HCT116 (cell line): Measurements from ENCODE around the gene ACOT7. TPM values are rescaled to one million over a fixed set of nuclear protein-coding genes. Genes with fewer than 3 reads are reported as not detected.

Experiments
- ATAC-seq: fragments of 200-7000 bp; cut with Tn5 transposase; 2 replicates; pipeline ENCODE4 v1.9.1; 2020; ENCODE audit warnings: mild to moderate bottlenecking, moderate library complexity
- BruUV-seq: library from RNA; stranded (reverse); fragments of 400-500 nt; replicated peaks from 2 replicates; lab custom pipeline; 2021; lab: Mats Ljungman, UMichigan
- CTCF ChIA-PET: fragments of 300-600 bp; sonication (Branson Sonifier 250); formaldehyde crosslinking; loops from one replicate; lab custom pipeline; 2021; ENCODE audit warnings: antibody characterized with exemption; lab: Charles Lee
- POLR2A ChIA-PET: fragments of 300-600, 350-600 bp; sonication (Branson Sonifier 250); formaldehyde crosslinking; loops from one replicate; lab custom pipeline; 2021; ENCODE audit warnings: antibody characterized with exemption; lab: Charles Lee
- RAD21 ChIA-PET, 2 experiments: fragments of 300-600 bp; sonication (Branson Sonifier 250); formaldehyde crosslinking; loops; one replicate each; lab custom pipeline; 2023; ENCODE audit warnings: low total read pairs in 2 of 2; ENCODE audit not compliant: uncharacterized antibody in 2 of 2, unreplicated experiment in 2 of 2, low non-redundant PET in 1 of 2; lab: Charles Lee
- DNase-seq: peaks from one replicate; pipeline ENCODE4 v3.0.0-alpha.2; 2010; ENCODE audit warnings: low read depth, low spot score
- H2AFZ ChIP-seq: fragments of 200-600 bp; shearing (Covaris generic), sonication (generic); 2 replicates; pipeline ENCODE4 v1.6.1; 2017; ENCODE audit warnings: low read depth, mixed run types, mixed read lengths, antibody characterized with exemption, low read length; ENCODE audit not compliant: poor library complexity, severe bottlenecking
- H3K27ac ChIP-seq: 2 replicates; pipeline ENCODE4 v1.5.1; 2012; ENCODE audit warnings: low read depth, low read length
- H3K27me3 ChIP-seq: fragments of 200-600 bp; sonication (generic); 2 replicates; pipeline ENCODE4 v1.6.1; 2016; ENCODE audit warnings: mixed run types, low read length, mixed read lengths; ENCODE audit not compliant: insufficient read depth
- H3K36me3 ChIP-seq, 2 experiments: fragments of 200-500 bp in 1 of 2; fragments of 200-600 bp in 1 of 2; sonication (Bioruptor generic) in 1 of 2; sonication (generic) in 1 of 2; 2 replicates each; pipeline versions ENCODE4 v1.5.1 to v1.6.1; 2014 to 2016; ENCODE audit warnings: low read length in 2 of 2, inconsistent platforms in 1 of 2, mixed read lengths in 1 of 2, mixed run types in 1 of 2; ENCODE audit not compliant: insufficient read depth in 2 of 2, control insufficient read depth in 1 of 2
- H3K4me1 ChIP-seq, 2 experiments: fragments of 200-600 bp in 1 of 2; sonication (generic) in 1 of 2; 2 replicates each; pipeline versions ENCODE4 v1.5.1 to v1.6.1; 2012 to 2017; ENCODE audit warnings: low read length in 2 of 2, inconsistent platforms in 1 of 2, mild to moderate bottlenecking in 1 of 2, mixed read lengths in 1 of 2, mixed run types in 1 of 2, moderate library complexity in 1 of 2; ENCODE audit not compliant: insufficient read depth in 2 of 2, control insufficient read depth in 1 of 2
- H3K4me2 ChIP-seq: fragments of 200-600 bp; sonication (generic); 2 replicates; pipeline ENCODE4 v1.6.1; 2017; ENCODE audit warnings: mixed run types, low read length, mixed read lengths
- H3K4me3 ChIP-seq, 2 experiments: fragments of 200-600 bp in 1 of 2; sonication (generic) in 1 of 2; replicated peaks in 1 of 2; 2 replicates each; pipeline ENCODE4 v1.5.1; 2011 to 2016; ENCODE audit warnings: low read length in 2 of 2, control low read depth in 1 of 2, low read depth in 1 of 2, mild to moderate bottlenecking in 1 of 2, mixed read lengths in 1 of 2, mixed run types in 1 of 2
- H3K79me2 ChIP-seq: fragments of 200-600 bp; sonication (generic); 2 replicates; pipeline ENCODE4 v1.6.1; 2017; ENCODE audit warnings: mild to moderate bottlenecking, mixed run types, low read length, moderate library complexity, mixed read lengths; ENCODE audit not compliant: insufficient read depth
- H3K9ac ChIP-seq: fragments of 200-600 bp; sonication (generic); 2 replicates; pipeline ENCODE4 v1.6.1; 2016; ENCODE audit warnings: low read length, mixed read lengths
- H3K9me2 ChIP-seq: fragments of 200-600 bp; sonication (generic), shearing (Covaris generic); 2 replicates; pipeline ENCODE4 v1.6.1; 2017; ENCODE audit warnings: mixed run types, mild to moderate bottlenecking, moderate library complexity; ENCODE audit not compliant: insufficient read depth
- H3K9me3 ChIP-seq, 2 experiments: fragments of 200-500 bp in 1 of 2; fragments of 200-600 bp in 1 of 2; sonication (Bioruptor generic) in 1 of 2; sonication (generic) in 1 of 2; 2 replicates each; pipeline ENCODE4 v1.6.1; 2014 to 2017; ENCODE audit warnings: low read length in 2 of 2, mixed read lengths in 2 of 2, inconsistent platforms in 1 of 2, low read depth in 1 of 2, mild to moderate bottlenecking in 1 of 2, mixed run types in 1 of 2, moderate library complexity in 1 of 2; ENCODE audit not compliant: control insufficient read depth in 1 of 2, insufficient read depth in 1 of 2
- H4K20me1 ChIP-seq: fragments of 200-600 bp; sonication (generic), shearing (Covaris generic); 2 replicates; pipeline ENCODE4 v1.6.1; 2017; ENCODE audit warnings: mixed run types, mild to moderate bottlenecking, moderate library complexity; ENCODE audit not compliant: insufficient read depth
- EGR1 ChIP-seq: IDR thresholded peaks from 2 replicates; pipeline ENCODE4 v1.6.1; 2012; ENCODE audit warnings: low read depth
- EZH2phosphoT487 ChIP-seq: fragments of 200-600 bp; IDR thresholded peaks from 2 replicates; pipeline ENCODE4 v1.6.1; 2018; ENCODE audit warnings: antibody characterized with exemption, borderline replicate concordance
- FOSL1 ChIP-seq: IDR thresholded peaks from 2 replicates; pipeline ENCODE4 v1.6.1; 2012; ENCODE audit warnings: low read depth
- JUND ChIP-seq: IDR thresholded peaks from 2 replicates; pipeline ENCODE4 v1.6.1; 2012
- POLR2A ChIP-seq: IDR thresholded peaks from 2 replicates; pipeline ENCODE4 v1.7.0; 2011; ENCODE audit warnings: borderline replicate concordance; ENCODE audit not compliant: insufficient read depth, insufficient read length; ENCODE audit errors: extremely low read depth
- RAD21 ChIP-seq: IDR thresholded peaks from 2 replicates; pipeline ENCODE4 v1.6.1; 2012; ENCODE audit warnings: low read depth, mild to moderate bottlenecking
- SRF ChIP-seq: IDR thresholded peaks from 2 replicates; pipeline ENCODE4 v1.6.1; 2012; ENCODE audit warnings: low read depth
- TCF7L2 ChIP-seq: IDR thresholded peaks from 2 replicates; pipeline ENCODE4 v1.7.0; 2011; ENCODE audit warnings: borderline replicate concordance, inconsistent platforms; ENCODE audit not compliant: insufficient read depth, insufficient read length; ENCODE audit errors: extremely low read depth
- YY1 ChIP-seq: IDR thresholded peaks from 2 replicates; pipeline ENCODE4 v1.6.1; 2011; ENCODE audit warnings: low read length, low read depth, moderate library complexity, mild to moderate bottlenecking; ENCODE audit not compliant: insufficient replicate concordance; ENCODE audit errors: extremely low read depth
- ZBTB33 ChIP-seq: IDR thresholded peaks from 2 replicates; pipeline ENCODE4 v1.6.1; 2011; ENCODE audit warnings: mild to moderate bottlenecking, low read length, moderate library complexity; ENCODE audit not compliant: insufficient replicate concordance; ENCODE audit errors: extremely low read depth
- ZFX ChIP-seq: fragments of 450-650 bp; IDR thresholded peaks from 2 replicates; pipeline ENCODE4 v1.6.1; 2017
- intact Hi-C: fragments of 100-400 bp; cut with micrococcal nuclease; formaldehyde crosslinking; loops from 2 replicates; pipeline ENCODE4 v1.10.0; 2022
- total RNA-seq: library from RNA; stranded (reverse); gene quantifications from one replicate; pipeline ENCODE4 v1.2.1, GENCODE V29; 2021; ENCODE audit not compliant: unreplicated experiment
- TF ChIP-seq, protein P1 (sequence below), 3 experiments: fragments of 200-600 bp in 1 of 3; sonication (generic) in 1 of 3; IDR thresholded peaks in 2 of 3; conservative IDR thresholded peaks in 1 of 3; 2 replicates each; pipeline ENCODE4 v1.5.1; 2012 to 2017; ENCODE audit warnings: low read depth in 2 of 3, low read length in 2 of 3, antibody characterized with exemption in 1 of 3, borderline replicate concordance in 1 of 3, control low read depth in 1 of 3, mild to moderate bottlenecking in 1 of 3, mixed read lengths in 1 of 3, mixed run types in 1 of 3, moderate library complexity in 1 of 3; ENCODE audit not compliant: insufficient read depth in 1 of 3
- TF ChIP-seq, protein P2 (sequence below): IDR thresholded peaks from 2 replicates; pipeline ENCODE4 v1.6.1; 2012

ACOT7 gene
- total RNA-seq, 1 experiment from 2014 or later = 162 TPM

DNA sequence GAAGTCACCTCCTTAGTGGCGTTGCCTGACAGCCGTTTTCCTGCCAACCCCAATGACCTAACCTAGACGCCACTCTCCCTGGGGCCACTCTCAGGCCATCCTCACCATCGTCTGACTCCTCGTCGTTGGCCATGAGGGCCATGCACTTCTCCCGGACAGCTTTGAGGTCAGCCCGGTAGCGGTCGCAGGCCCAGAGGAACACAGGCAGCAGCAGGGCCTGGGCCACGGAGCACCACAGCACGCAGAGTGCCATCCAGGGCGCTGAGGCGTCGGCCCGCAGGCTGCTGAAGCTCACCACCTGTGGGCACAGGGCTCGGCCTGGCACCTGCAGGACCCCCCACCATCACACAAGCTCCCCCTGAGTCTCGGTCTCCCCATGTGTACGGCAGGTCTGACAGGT lies 142.3 kb downstream of the ACOT7 start:
- no peaks in the 10 kb centered on the region for H3K9me2 ChIP-seq
- CTCF ChIA-PET = no interaction called here
- H3K27ac ChIP-seq = no peak overlapping the region
- no peak overlapping the region for H2AFZ ChIP-seq
- intact Hi-C loops = no loop called here
- no TSS peak for BruUV-seq
- DNase-seq (no peak), ATAC-seq (no peak)
- POLR2A ChIA-PET = no interaction called here
- RAD21 ChIA-PET = no interaction called here
- H3K36me3 ChIP-seq = no peaks in the 10 kb centered on the region
- H3K9me3 ChIP-seq = no peaks in the 10 kb centered on the region
- H3K4me2 ChIP-seq = no peak overlapping the region
- no peaks in the 10 kb centered on the region for H4K20me1 ChIP-seq
- no peak for TF ChIP-seq RAD21
- no peak for TF ChIP-seq YY1
- no peak overlapping the region for H3K4me3 ChIP-seq
- H3K27me3 ChIP-seq = no peaks in the 10 kb centered on the region
- H3K4me1 ChIP-seq = peaks cover 15 to 22% of the 10 kb centered on the region in 2 experiments; a peak in 3 of 4 replicates
- no peak overlapping the region for H3K9ac ChIP-seq
- no peaks in the 10 kb centered on the region for H3K79me2 ChIP-seq

DNA sequence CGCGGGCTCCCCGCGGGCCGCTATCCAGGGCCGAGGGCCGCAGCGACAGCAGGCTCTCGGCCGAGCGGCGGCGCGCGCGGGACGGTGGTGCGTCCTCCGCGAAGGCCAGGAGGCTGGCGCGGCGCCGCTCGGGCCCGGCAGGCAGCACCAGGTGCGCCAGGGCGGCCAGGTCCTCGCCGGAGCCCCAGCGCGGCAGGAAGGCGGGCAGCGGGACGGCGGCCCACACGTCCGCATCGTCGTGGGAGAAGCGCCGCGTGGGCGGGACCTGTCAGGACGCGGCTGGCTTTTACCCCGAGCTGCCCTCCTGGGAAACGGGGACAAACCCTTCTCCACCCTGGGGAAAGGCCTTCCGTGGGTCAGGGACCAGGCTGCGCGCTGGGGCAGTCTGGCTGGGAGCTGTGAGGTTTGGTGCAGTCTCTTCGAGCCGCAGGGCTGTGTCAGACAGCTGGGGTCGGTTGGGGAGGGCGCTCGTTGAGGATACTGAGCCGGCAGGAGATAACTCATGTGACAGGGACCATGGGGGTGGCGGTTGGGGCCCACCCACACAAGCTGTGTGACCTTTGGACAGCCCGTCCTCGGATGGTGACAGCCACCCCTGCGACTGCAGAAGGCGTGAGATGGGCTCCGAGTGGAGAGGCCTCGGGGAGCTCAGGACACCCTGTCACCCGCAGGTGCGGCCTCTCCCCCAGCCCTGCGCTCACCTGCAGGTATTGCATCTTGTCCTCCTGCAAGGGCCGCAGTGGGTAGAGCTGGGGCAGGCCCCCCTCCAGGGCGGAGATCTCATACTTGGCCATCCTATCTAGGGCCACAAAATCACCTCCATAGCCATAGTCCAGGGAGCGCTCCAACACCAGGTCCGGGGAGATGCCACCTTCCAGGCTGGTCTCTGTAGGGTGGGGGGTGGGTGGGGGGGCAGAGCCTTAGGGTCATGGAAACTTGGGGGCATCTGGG lies 143.6 kb downstream of the ACOT7 start:
- no peak for DNase-seq
- H3K79me2 ChIP-seq = no peaks in the 10 kb centered on the region
- ChIA-PET CTCF (interaction anchor here (0.7 to 1.5 kb wide), 3 partner anchors 9 to 173 kb away, joined by 3 to 5 read pairs (median 4); partner anchors contain the start of gene ACOT7), RAD21 (no interaction called here), POLR2A (no interaction called here)
- H3K9ac ChIP-seq = no peak overlapping the region
- no peaks in the 10 kb centered on the region for H4K20me1 ChIP-seq
- H3K9me3 ChIP-seq = no peaks in the 10 kb centered on the region
- ATAC-seq = no peak
- peak overlapping the region; percentile 55 for H3K4me2 ChIP-seq
- H3K9me2 ChIP-seq = no peaks in the 10 kb centered on the region
- intact Hi-C loops = loop anchor here (5.0 kb wide), 1 partner anchor 957 kb away; no protein-coding TSS in a partner anchor
- no peaks in the 10 kb centered on the region for H3K27me3 ChIP-seq
- H3K4me1 ChIP-seq = peaks cover 17 to 34% of the 10 kb centered on the region in 2 experiments; a peak in 3 of 4 replicates
- no TSS peak for BruUV-seq
- no peak overlapping the region; the same call in 1 of the 2 replicates for H3K27ac ChIP-seq
- H3K4me3 ChIP-seq = peak overlapping the region; percentile 17 to 23; a peak in 2 of 4 replicates
- no peak overlapping the region for H2AFZ ChIP-seq
- H3K36me3 ChIP-seq = no peaks in the 10 kb centered on the region
- TF ChIP-seq FOSL1 (no peak), JUND (no peak), EZH2phosphoT487 (no peak), POLR2A (no peak), ZFX (no peak), EGR1 (no peak), TCF7L2 (no peak), RAD21 (no peak), ZBTB33 (no peak), YY1 (no peak), SRF (no peak)
- TF ChIP-seq, protein P1, sequence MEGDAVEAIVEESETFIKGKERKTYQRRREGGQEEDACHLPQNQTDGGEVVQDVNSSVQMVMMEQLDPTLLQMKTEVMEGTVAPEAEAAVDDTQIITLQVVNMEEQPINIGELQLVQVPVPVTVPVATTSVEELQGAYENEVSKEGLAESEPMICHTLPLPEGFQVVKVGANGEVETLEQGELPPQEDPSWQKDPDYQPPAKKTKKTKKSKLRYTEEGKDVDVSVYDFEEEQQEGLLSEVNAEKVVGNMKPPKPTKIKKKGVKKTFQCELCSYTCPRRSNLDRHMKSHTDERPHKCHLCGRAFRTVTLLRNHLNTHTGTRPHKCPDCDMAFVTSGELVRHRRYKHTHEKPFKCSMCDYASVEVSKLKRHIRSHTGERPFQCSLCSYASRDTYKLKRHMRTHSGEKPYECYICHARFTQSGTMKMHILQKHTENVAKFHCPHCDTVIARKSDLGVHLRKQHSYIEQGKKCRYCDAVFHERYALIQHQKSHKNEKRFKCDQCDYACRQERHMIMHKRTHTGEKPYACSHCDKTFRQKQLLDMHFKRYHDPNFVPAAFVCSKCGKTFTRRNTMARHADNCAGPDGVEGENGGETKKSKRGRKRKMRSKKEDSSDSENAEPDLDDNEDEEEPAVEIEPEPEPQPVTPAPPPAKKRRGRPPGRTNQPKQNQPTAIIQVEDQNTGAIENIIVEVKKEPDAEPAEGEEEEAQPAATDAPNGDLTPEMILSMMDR (IDR thresholded peaks at IDR 0.05 in 2 of 3, conservative IDR thresholded peaks at IDR 0.05 in 1 of 3; ENCODE audit: borderline replicate concordance in 1 of 3, insufficient read depth in 1 of 3, low read depth in 2 of 3, low read length in 2 of 3) = no peak
- TF ChIP-seq, protein P2, sequence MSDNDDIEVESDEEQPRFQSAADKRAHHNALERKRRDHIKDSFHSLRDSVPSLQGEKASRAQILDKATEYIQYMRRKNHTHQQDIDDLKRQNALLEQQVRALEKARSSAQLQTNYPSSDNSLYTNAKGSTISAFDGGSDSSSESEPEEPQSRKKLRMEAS = no peak
